NCI-H146 (cell line): Measurements from ENCODE around the gene P3H3.
A peak's percentile ranks its signal among the peaks of the same experiment; 100 is the strongest.
"Not testable (repeated sequence)": the region's sequence is repeated elsewhere in the genome, so short reads cannot be mapped to it uniquely, and the experiment has no call there.

Experiments used
- DNase-seq: peaks from one replicate; lab custom pipeline; 2025; lab: John Stamatoyannopoulos, UW

The P3H3 gene

DNA sequence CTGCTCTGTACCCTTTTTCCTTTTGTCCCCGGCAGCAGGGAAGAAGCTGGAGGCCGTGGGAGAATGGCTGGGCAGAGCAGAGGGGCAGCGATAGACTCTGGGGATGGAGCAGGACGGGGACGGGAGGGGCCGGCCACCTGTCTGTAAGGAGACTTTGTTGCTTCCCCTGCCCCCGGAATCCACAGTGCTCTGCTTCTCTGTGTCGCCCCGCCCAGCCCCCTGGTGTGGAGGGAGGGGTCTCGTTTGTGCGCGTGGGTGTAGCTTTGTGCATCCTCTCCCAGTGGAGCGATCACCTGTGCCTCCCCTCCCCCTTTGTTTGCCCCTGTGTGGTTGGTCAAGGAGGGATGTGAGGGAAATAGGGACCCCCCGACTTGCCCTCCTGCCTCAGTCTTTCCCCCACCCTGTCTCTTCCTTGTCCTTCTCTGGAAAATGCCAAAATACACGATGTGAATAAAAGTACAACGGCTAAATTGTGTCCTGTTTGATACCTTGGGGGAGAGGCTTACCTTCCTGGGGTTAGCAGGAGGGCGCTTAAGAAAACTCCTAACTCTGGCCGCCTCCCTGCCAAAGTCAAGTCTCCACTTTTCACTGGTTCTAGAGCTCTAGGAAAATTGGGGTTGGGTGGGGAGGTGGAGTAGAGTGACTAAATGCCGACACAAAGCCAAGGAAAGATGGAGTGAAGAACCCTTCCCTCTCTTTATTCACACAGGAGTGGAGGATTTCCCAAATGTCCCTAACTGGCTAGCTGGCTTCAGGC, 38.1 kb downstream of the P3H3 start:
- peak; percentile 29 for DNase-seq

DNA sequence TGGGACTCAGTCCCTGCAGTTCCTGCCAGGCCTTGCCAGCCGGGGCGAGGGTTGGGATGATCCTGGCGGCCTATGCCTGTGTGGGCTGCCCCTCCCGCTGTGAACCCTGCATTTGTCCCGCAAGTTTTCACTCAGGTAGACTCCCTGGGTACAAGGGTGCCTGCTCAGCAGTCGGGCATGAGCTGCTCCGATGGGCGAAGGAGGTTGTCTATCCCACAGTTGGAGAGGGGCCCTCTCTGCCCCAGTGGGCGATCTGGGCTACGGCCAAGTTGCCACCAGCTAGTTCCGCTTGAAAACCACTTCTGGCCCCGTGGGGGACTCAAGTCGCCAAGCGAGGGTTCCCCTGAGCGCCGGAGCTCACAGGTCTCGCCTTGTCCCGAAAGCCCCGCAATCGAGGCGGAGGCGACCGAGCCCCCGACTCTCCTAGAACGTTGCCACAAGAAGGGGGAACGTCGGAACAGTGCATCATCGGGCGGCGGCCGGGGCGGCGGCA, 38.8 kb downstream of the P3H3 start:
- no peak for DNase-seq

DNA sequence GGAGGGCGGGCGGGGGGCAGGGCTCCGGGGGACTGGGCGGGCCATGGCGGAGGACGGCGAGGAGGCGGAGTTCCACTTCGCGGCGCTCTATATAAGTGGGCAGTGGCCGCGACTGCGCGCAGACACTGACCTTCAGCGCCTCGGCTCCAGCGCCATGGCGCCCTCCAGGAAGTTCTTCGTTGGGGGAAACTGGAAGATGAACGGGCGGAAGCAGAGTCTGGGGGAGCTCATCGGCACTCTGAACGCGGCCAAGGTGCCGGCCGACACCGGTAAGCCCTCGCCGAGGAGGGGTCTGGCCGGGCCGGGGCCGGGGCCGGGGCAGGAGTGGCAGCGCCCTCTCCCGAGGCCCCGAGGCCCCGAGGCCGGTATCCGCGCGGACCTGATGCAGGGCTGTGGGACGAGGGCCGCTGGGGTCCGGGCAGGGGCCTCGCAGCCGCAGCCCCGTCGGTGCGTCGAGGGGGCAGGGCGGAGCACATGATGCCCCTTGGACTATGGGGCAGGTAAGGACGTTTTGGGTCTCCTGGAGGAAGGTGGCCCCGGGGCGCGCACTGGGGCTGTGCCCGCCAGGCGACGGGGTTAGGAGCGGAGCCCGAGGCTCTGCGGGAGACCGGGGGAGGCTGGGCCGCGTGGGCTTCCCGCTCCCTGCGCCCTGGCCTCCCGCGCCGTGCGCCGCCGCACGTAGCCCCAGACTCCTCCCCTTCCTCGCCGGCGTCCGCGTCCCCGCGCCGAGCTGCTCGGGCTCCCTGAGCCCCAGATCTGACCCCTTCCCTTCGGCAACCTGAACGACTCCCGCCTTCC, 39.4 kb downstream of the P3H3 start, which contains the start of gene TPI1:
TSS of gene TPI1 (plus strand) at position 119 of the 798 bp plus-strand sequence. CDS start at position 155, 36 bp downstream.
- DNase-seq: peak; percentile 91

DNA sequence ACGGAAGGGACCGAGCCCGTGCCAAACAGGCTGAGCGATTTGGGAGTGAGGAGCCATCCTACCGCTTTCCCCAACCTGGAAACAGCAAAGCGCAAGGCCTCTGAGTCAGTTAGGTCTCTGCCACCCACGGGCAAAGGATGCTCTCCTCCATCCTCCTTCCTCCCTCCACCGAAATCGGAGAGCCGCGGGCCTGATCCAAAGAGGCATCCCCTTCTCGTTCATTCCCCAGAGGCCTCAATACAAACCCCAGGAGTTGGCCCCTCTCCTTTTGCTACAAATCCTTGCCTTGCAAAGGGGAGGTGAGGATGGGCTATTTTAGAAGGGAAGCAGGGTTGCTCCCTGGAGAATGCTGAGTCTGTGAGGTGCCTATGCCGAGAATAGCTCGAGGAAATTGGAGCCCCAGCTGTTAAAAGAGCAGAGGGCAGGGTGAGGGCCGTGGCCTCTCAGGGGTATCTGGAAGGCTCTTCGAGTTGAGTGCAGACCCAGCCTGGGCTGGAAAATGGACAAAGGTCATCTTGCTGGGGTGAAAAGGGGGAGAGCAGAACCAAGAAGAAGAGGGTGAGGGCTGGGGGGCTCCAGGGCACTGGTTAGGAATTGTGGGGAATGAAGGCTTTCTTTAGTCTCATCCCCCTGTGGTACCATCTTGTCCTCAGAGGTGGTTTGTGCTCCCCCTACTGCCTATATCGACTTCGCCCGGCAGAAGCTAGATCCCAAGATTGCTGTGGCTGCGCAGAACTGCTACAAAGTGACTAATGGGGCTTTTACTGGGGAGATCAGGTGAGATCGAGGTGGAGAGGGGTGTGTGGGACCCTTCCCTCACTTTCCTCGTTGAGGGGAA, 40.2 kb downstream of the P3H3 start:
- no peak for DNase-seq

DNA sequence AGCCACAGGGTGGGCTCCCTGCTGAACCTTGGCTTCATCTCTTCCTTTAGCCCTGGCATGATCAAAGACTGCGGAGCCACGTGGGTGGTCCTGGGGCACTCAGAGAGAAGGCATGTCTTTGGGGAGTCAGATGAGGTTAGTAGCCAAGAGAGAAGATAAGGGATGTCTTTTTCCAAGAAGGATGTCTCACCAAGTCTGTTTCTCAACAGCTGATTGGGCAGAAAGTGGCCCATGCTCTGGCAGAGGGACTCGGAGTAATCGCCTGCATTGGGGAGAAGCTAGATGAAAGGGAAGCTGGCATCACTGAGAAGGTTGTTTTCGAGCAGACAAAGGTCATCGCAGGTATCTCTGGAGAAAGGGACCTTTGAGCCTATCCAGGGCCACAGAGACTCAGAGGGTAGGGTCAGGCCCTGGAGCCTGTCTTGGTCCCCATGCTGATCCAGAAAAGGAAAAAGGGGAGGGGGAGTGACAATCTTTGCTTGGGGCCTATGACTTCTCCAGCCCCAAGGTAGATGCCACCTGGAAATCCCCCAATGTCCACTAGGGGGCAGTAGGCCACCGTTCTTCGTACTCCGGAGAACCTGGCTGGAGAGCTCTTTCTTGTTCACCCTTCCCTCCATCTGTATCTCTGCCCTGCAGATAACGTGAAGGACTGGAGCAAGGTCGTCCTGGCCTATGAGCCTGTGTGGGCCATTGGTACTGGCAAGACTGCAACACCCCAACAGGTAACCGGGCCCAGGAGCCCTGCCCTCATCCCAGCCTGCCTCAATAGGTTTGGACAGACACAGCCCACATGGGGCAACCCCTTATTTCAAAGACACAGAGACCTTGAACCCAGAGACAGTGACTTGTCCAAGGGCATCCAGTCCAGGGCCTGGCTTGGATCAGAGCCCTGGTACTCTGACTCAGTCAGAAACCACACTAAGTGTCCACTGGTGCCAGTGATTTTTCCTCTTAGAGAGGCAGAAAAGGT, 41.1 kb downstream of the P3H3 start:
- DNase-seq: peak; percentile 88

DNA sequence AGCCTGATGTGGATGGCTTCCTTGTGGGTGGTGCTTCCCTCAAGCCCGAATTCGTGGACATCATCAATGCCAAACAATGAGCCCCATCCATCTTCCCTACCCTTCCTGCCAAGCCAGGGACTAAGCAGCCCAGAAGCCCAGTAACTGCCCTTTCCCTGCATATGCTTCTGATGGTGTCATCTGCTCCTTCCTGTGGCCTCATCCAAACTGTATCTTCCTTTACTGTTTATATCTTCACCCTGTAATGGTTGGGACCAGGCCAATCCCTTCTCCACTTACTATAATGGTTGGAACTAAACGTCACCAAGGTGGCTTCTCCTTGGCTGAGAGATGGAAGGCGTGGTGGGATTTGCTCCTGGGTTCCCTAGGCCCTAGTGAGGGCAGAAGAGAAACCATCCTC, 42.1 kb downstream of the P3H3 start:
- DNase-seq: not testable (repeated sequence)

DNA sequence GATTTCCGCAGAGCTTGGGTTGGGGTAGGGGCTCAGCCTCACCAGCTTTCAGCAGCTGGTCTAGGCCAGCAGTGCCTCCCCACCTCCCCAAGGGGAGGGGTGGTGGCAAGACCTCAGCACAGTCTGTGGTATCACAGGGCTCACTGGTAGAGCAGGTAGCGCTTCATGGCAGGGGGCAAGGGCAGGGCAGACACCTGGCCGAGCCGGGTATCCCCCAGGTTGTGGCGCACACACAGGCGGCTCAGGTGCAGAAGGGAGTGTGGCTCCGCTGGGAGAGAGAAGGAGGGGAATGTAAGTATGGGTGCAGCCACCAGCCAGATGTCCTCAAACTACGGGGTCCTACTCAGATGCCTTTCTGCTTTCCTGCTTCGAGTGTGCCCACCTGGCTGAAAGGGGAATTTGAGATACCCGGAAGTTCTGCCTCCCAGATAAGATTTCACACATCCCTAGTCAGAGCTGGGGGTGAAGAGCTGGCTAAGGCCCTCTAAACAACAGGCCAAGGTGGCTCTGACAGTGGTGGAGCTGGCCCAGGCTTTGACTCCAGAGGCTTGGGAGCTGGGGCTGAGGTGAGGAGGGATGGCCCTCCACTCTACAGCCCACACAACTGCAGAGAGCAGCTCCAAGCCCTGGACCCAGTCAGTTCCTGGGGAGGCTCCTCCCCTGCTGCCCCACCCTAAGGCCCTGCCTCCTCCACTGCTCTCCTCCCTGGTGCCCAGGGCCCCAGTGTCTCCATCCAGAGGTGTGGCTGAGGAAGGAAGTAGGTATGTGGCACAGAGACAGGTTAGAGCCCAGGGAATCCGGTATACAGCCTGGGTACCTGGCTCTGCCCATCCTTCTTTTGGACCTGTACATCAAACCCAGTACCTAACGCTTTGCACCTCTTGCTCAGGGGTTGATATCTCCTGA, 43.1 kb downstream of the P3H3 start:
- DNase-seq: peak; percentile 53

DNA sequence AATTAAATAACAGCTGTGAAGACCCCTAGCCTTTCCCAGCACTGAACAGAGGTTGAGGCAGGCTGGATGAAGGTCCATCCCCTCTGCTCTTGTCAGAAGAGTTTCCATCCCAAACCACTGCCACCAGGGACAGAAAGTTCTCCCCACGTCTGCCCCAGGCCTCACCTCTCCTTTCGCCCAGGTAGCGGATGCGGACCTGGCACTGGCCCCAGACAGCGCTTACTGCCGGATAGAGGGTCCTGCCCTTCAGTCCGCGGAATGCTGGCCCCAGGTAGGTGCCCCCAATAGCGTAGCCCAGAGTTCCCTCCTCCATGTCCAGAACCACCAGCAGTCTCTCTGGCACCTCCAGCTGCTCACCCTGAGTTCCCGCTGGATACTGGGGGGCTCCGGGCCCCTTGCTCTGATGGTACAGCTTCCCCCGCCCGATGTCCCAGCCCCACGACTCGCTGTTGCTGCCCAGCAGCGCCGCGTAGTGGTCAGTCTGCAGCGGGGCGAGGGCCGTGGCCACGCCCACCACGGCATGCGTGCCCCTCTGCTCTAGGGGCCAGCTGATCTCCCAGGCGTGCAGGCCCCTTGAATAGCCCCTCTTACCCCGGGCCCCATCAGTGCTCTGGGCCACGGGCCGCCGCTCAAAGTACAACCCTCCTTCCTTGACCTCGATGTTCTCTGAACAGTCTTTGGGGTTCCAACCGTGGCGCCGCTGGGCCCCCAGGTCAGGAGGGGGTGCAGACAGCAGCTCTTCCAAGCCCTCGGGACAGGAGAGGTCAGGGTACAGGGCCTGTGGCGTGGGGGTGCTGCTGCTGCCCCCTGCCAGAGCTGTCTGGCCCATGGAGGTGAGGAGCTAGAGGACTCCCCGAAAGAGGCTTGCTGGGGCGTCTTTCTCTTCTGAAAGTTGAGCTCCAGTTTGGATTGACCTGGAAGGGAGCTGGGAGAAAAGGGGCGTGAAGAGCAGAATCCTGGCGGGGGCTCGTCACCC, 44.2 kb downstream of the P3H3 start:
- DNase-seq: peak; percentile 86

DNA sequence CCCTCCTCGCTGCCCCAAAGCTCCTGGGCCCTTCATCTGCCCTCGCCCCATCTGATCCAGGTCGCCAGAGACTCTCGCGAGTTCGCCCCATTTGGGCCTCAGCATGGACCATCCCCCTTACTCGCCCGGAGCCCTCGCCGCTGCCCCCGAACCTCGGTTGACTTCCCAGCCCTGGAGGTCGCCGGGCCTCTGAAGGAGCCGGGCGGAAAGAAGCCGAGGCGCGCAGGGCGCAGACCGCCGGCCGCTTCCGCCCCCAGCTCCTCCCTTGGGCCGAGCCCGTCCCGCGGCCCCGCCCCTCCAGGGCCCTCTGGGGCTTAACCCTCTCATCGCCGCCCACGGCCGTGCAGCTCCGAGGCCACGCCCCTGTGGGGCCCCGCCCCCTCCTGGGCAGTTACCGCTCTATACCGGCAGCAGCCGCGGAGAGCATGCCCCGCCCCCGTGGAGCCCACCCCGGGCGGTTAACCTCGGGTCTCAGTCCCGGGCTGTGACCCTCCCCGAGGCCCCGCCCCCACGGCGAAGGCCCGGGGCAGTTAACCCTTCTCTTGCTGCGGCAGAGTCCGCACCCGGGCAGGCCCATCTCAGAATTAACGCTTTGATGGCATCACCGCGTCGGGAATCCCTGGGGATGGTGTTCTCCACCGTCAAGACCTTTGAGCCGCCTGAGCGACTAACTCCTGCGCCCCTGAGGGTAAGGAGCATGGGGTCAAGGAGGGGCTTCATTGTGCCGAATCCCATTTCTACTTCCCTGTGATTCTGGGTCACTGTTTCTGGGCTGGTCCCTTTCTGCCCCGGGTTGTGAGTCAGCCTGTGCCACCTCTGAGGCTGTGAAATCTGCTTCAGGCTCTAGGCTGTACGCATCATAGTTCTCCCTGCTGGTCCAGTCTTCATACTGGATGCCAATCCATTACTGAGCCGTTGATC, 45.1 kb downstream of the P3H3 start, which contains the start of gene SPSB2:
TSS of gene SPSB2 (minus strand) at position 210 of the 921 bp plus-strand sequence. CDS start 402 bp downstream, outside the sequence.
- peak; percentile 100 for DNase-seq

DNA sequence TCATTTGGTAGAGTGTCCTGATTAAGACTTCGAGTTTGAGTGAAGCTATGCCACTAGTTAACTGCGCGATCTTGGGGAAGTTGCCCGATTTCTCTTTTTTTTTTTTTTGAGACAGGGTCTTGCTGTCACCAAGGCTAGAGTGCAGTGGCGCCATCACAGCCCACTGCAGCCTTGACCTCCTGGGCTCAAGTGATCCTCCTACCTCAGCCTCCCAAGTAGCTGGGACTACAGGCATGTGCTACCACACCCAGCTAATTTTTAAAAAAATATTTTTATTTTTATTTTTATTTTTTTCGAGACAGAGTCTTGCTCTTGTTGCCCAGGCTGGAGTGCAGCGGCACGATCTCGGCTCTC, 45.8 kb downstream of the P3H3 start:
- not testable (repeated sequence) for DNase-seq

DNA sequence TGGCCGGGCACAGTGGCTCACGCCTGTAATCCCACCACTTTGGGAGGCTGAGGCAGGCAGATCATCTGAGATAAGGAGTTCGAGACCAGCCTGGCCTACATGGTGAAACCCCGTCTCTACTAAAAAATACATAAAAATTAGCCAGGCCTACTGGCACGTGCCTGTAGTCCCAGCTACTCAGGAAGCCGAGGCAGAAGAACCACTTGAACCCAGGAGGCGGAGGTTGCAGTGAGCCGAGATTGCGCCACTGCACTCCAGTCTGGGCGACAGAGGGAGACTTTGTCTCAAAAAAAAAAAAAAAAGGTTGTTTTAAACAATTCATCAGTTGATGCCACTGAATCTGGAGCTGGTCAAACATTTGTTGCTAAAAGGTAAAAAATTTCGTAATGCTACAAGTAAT, 51.6 kb downstream of the P3H3 start:
- DNase-seq: not testable (repeated sequence)

DNA sequence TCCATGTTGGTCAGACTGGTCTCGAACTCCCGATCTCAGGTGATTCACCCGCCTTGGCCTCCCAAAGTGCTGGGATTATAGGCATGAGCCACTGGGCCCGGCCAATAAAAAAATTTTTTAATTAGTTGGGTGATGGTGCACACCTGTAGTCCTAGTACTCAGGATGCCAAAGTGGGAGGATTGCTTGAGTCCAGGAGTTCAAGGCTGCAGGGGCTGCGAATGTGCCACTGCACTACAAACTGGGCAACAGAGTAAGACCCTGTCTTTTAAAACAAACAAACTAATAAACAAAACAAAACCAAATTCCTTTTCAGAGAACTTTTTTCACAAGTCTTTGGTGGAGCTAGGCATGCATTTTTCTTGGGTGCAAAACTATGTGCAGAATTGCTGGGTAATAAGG, 55.0 kb downstream of the P3H3 start:
- DNase-seq: no peak

DNA sequence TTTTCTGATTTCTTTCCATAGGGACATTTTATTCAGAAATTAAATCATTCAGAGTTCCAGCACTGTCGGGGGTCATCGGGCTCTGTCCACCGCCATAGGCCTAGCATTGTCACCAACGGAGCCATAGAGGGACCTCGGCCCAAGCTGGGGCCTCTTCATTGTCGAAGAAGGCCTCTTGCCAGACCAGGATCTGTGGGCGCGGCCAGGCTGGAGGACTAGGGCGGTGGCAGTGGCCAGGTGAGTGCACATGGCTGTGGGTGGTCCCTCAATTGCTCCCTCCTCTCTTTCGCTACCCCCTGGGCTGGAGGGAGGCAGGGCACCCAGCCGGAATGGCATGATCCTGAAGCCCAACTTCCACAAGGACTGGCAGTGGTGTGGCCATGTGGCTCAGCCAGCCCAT, 55.5 kb downstream of the P3H3 start:
- no peak for DNase-seq

DNA sequence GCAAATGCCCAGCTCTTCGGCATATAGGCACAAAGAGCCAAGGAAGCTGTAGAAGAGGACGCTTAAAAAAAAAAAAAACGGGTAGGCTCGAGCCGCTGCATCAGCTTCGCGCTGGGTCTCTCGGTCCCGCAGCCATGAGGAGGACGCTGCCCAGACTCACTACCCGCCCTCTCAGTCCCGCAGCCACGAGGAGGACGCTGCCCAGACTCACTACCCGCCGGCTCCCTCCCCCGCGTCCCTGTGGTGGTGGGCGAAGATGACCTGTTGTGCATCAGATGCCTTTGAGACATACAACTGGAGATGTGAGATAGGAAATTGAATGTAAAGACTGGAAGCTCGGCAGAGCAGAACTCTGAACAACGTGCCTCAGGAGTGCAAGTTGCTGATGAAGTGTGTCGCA, 56.3 kb downstream of the P3H3 start:
- no peak for DNase-seq

DNA sequence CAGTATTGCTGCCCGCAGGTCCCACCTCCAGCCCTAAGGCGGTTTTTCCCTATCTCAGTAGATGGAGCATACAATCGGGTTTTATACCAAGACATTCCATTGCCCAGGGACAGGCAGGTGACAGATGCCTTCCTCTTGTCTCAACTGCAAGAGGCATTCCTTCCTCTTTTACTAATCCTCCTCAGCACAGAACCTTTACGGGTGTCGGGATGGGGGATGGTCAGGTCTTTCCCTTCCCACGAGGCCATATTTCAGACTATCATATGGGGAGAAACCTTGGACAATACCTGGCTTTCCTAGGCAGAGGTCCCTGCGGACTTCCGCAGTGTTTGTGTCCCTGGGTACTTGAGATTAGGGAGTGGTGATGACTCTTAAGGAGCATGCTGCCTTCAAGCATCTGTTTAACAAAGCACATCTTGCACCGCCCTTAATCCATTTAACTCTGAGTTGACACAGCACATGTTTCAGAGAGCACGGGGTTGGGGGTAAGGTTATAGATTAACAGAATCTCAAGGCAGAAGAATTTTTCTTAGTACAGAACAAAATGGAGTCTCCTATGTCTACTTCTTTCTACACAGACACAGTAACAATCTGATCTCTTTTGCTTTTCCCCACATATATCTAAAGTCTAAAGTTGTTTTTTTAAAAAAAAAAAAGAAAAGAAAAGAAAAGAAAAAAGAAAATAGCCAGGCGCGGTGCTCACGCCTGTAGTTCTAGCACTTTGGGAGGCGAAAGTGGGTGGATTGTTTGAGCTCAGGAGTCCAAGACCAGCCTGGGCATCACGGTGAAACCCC, 58.2 kb downstream of the P3H3 start:
- DNase-seq: not testable (repeated sequence)

DNA sequence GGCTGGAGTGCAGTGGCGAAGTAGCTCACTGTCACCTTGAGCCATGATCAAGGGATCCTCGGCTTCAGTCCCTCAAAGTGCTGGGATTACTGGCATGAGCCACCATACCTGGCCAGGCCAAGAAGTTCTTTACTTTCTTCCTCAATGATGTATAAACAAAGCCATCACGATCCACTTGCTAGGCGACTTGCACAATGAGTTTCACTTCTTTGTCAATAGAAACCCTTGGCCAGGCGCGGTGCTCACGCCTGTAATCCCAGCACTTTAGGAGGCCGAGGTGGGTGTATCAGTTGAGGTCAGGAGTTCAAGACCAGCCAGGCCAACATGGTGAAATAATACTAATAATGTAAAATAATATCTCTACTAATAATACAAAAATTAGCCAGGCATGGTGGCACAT, 59.3 kb downstream of the P3H3 start:
- DNase-seq: no peak

DNA sequence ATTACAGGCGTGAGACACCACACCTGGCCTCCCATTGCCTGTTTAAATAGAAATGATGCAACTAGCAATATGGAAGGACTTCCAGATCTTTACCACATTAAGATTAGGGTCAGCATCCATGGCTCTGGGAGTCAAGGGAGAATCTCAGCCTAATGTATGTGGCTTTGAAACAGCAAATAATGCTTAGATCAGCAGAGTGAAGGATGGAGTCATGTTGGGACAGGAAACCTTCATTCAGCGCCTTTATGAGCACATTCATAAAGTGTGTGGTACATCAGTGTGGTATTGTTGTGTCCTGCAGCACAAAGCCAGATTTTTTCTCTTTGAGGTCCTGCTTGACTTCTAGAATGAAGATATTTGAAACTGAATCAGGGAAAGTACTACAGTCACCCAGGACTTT, 60.2 kb downstream of the P3H3 start:
- no peak for DNase-seq
